ENCODE data around the gene AIRE. TPM values are rescaled to one million over a fixed set of nuclear protein-coding genes. Genes with fewer than 3 reads are reported as not detected.
"Not testable (repeated sequence)": the region's sequence is repeated elsewhere in the genome, so short reads cannot be mapped to it uniquely, and the experiment has no call there.

AIRE gene
- total RNA-seq, 1 donor from 2014 or later = not detected

GRCh38 chr21:44267655-44268142 is 18.0 kb upstream of the AIRE start:
- no peak for DNase-seq (ENCODE audit: low spot score)

GRCh38 chr21:44269090-44269489 is 16.6 kb upstream of the AIRE start:
- DNase-seq (ENCODE audit: low spot score) = no peak

- DNase-seq (ENCODE audit: low spot score) = no peak
Measured at GRCh38 chr21:44271558-44272283, 14.0 kb upstream of the AIRE start.

GRCh38 chr21:44272284-44272858 is 13.3 kb upstream of the AIRE start:
- DNase-seq (ENCODE audit: low spot score) = no peak

- no peak for DNase-seq (ENCODE audit: low spot score)
Measured at GRCh38 chr21:44273046-44273445, 12.6 kb upstream of the AIRE start.

GRCh38 chr21:44275041-44275440 is 10.6 kb upstream of the AIRE start:
- no peak for DNase-seq (ENCODE audit: low spot score)

GRCh38 chr21:44279354-44280260 is 6.1 kb upstream of the AIRE start:
- DNase-seq (ENCODE audit: low spot score) = no peak

- no peak for DNase-seq (ENCODE audit: low spot score)
Measured at GRCh38 chr21:44281801-44282200, 3.9 kb upstream of the AIRE start.

- no peak for DNase-seq (ENCODE audit: low spot score)
Measured at GRCh38 chr21:44282370-44282769, 3.3 kb upstream of the AIRE start.

- DNase-seq (ENCODE audit: low spot score) = not testable (repeated sequence)
Measured at GRCh38 chr21:44283211-44283785, 2.4 kb upstream of the AIRE start.

GRCh38 chr21:44283948-44284347 is 1.7 kb upstream of the AIRE start:
- no peak for DNase-seq (ENCODE audit: low spot score)

GRCh38 chr21:44286086-44286715 is 525 bp downstream of the AIRE start:
- DNase-seq (ENCODE audit: low spot score) = no peak

- DNase-seq (ENCODE audit: low spot score) = no peak
Measured at GRCh38 chr21:44286716-44287632, 1.3 kb downstream of the AIRE start.

GRCh38 chr21:44288251-44289110 is 2.8 kb downstream of the AIRE start:
- DNase-seq (ENCODE audit: low spot score) = no peak

- no peak for DNase-seq (ENCODE audit: low spot score)
Measured at GRCh38 chr21:44289381-44290010, 3.8 kb downstream of the AIRE start.

GRCh38 chr21:44290327-44291077 is 4.8 kb downstream of the AIRE start:
- DNase-seq (ENCODE audit: low spot score) = no peak

GRCh38 chr21:44291078-44291935 is 5.6 kb downstream of the AIRE start:
- no peak for DNase-seq (ENCODE audit: low spot score)

All from ureter (tissue), 1 donor.